Endothelial cell of umbilical vein (primary cell): Measurements from ENCODE around the gene KIF26B. TPM values are rescaled to one million over a fixed set of nuclear protein-coding genes. Genes with fewer than 3 reads are reported as not detected.

Experiments
- BruUV-seq: library from RNA; stranded (reverse); fragments of 400-500 nt; replicated peaks from 2 replicates; lab custom pipeline; 2021; lab: Mats Ljungman, UMichigan
- CTCF ChIA-PET: fragments of 300-600, 350-600 bp; sonication (Branson Sonifier 250); formaldehyde crosslinking; loops from one replicate; lab custom pipeline; 2021; ENCODE audit warnings: antibody characterized with exemption, inconsistent platforms; lab: Charles Lee
- POLR2A ChIA-PET: fragments of 300-600, 350-600 bp; sonication (Branson Sonifier 250); formaldehyde crosslinking; loops from one replicate; lab custom pipeline; 2021; ENCODE audit warnings: antibody characterized with exemption, inconsistent platforms; lab: Charles Lee
- DNase-seq: peaks from one replicate; pipeline ENCODE4 v3.0.0-alpha.2; 2011; ENCODE audit warnings: low read depth, low spot score
- FAIRE-seq: peaks from 2 replicates; lab custom pipeline; 2011; peaks lifted over from hg19 to GRCh38; lab: Jason Lieb, UNC
- H2AFZ ChIP-seq: 2 replicates; pipeline ENCODE4 v1.6.0; 2012; ENCODE audit warnings: low read depth, low read length, control low read depth, inconsistent platforms
- H3K27ac ChIP-seq: 2 replicates; pipeline ENCODE4 v1.5.1; 2011; ENCODE audit warnings: low read depth, mild to moderate bottlenecking, control low read depth, low read length, moderate library complexity; ENCODE audit not compliant: insufficient read depth
- H3K27me3 ChIP-seq, 2 experiments: 2 replicates each; pipeline versions ENCODE4 v1.6.0 to v1.6.1; 2011; ENCODE audit warnings: low read length in 2 of 2, mixed read lengths in 1 of 2; ENCODE audit not compliant: control insufficient read depth in 2 of 2, insufficient read depth in 2 of 2
- H3K36me3 ChIP-seq, 2 experiments: 2 replicates in 1 of 2; 3 replicates in 1 of 2; pipeline ENCODE4 v1.5.1; 2011; ENCODE audit warnings: low read length in 2 of 2, mild to moderate bottlenecking in 1 of 2, moderate library complexity in 1 of 2; ENCODE audit not compliant: control insufficient read depth in 2 of 2, insufficient read depth in 2 of 2; ENCODE audit errors: extremely low read depth in 1 of 2
- H3K4me1 ChIP-seq: 3 replicates; pipeline ENCODE4 v1.5.1; 2011; ENCODE audit warnings: mild to moderate bottlenecking, low read length; ENCODE audit not compliant: control insufficient read depth, insufficient read depth; ENCODE audit errors: extremely low read depth
- H3K4me2 ChIP-seq: 2 replicates; pipeline ENCODE4 v1.6.1; 2011; ENCODE audit warnings: low read length, control low read depth, mixed read lengths; ENCODE audit not compliant: insufficient read depth
- H3K4me3 ChIP-seq, 3 experiments: fragments of 200-600 bp in 1 of 3; sonication (generic), shearing (Covaris generic) in 1 of 3; replicated peaks in 1 of 3; 2 replicates each; pipeline ENCODE4 v1.5.1; 2011 to 2016; ENCODE audit warnings: control low read depth in 3 of 3, low read length in 3 of 3, mild to moderate bottlenecking in 2 of 3, inconsistent platforms in 1 of 3, low read depth in 1 of 3, moderate library complexity in 1 of 3; ENCODE audit not compliant: insufficient read depth in 1 of 3
- H3K79me2 ChIP-seq: 2 replicates; pipeline ENCODE4 v1.6.0; 2012; ENCODE audit warnings: low read length, inconsistent platforms; ENCODE audit not compliant: control insufficient read depth, insufficient read depth
- H3K9ac ChIP-seq: replicated peaks from 2 replicates; pipeline ENCODE3; 2011; ENCODE audit warnings: low read length, control low read depth; ENCODE audit not compliant: insufficient read depth; ENCODE audit errors: extremely low read depth
- H3K9me1 ChIP-seq: replicated peaks from 3 replicates; pipeline ENCODE4 v1.6.0; 2011; ENCODE audit warnings: mild to moderate bottlenecking, low read length; ENCODE audit not compliant: control insufficient read depth, insufficient read depth; ENCODE audit errors: extremely low read depth
- H3K9me3 ChIP-seq: replicated peaks from 2 replicates; pipeline ENCODE4 v1.5.1; 2012; ENCODE audit warnings: low read length, inconsistent platforms; ENCODE audit not compliant: control insufficient read depth, insufficient read depth
- H4K20me1 ChIP-seq: replicated peaks from 2 replicates; pipeline ENCODE3; 2011; ENCODE audit warnings: mild to moderate bottlenecking, low read length; ENCODE audit not compliant: control insufficient read depth, insufficient read depth; ENCODE audit errors: extremely low read depth
- CTCF ChIP-seq, 2 donors: IDR thresholded peaks; 1 replicate in 1 of 2; 2 replicates in 1 of 2; pipeline ENCODE4 v1.5.1; 2011; ENCODE audit warnings: low read length in 2 of 2, mild to moderate bottlenecking in 2 of 2, moderate library complexity in 2 of 2, control low read depth in 1 of 2, inconsistent platforms in 1 of 2, low read depth in 1 of 2; ENCODE audit not compliant: insufficient read depth in 1 of 2; ENCODE audit errors: extremely low read depth in 1 of 2
- EZH2 ChIP-seq: IDR thresholded peaks from 2 replicates; pipeline ENCODE4 v1.6.1; 2012; ENCODE audit warnings: borderline replicate concordance, low read depth, mild to moderate bottlenecking, moderate library complexity, low read length, inconsistent platforms; ENCODE audit not compliant: severe bottlenecking
- FOS ChIP-seq: IDR thresholded peaks from 2 replicates; pipeline ENCODE4 v1.6.1; 2011; ENCODE audit warnings: mild to moderate bottlenecking, low read length, moderate library complexity, borderline replicate concordance; ENCODE audit not compliant: insufficient read depth
- GATA2 ChIP-seq: IDR thresholded peaks from 2 replicates; pipeline ENCODE4 v1.7.0; 2011; ENCODE audit warnings: low read depth, mild to moderate bottlenecking, moderate library complexity, mixed read lengths, low read length; ENCODE audit not compliant: insufficient read length, insufficient read depth
- JUN ChIP-seq: IDR thresholded peaks from 2 replicates; pipeline ENCODE4 v1.6.1; 2011; ENCODE audit warnings: borderline replicate concordance, low read depth; ENCODE audit not compliant: insufficient read length, insufficient read depth
- MAX ChIP-seq: IDR thresholded peaks from 2 replicates; pipeline ENCODE4 v1.6.1; 2011; ENCODE audit not compliant: insufficient read depth, insufficient read length
- MYC ChIP-seq: IDR thresholded peaks from one replicate; pipeline ENCODE4 v1.6.1; 2011; ENCODE audit warnings: mild to moderate bottlenecking, low read depth, low read length
- POLR2A ChIP-seq: IDR thresholded peaks from 2 replicates; pipeline ENCODE4 v1.6.1; 2012; ENCODE audit warnings: low read depth, mild to moderate bottlenecking, control low read depth, low read length
- POLR2AphosphoS5 ChIP-seq: IDR thresholded peaks from 2 replicates; pipeline ENCODE4 v1.6.1; 2012; ENCODE audit warnings: low read depth, mild to moderate bottlenecking, control low read depth, low read length, moderate library complexity; ENCODE audit not compliant: insufficient read depth
- dilution Hi-C: fragments of 300-500 bp; cut with MboI; formaldehyde crosslinking; loops from one replicate; pipeline ENCODE4 v1.15.0; 2019; ENCODE audit warnings: low sequenced_read_pairs; ENCODE audit not compliant: extremely low pct_ligation_motif_present
- intact Hi-C: fragments of 100-400 bp; cut with micrococcal nuclease; formaldehyde crosslinking; loops from one replicate; pipeline ENCODE4 v1.10.0; 2022
- polyA plus RNA-seq, 4 experiments: library from polyadenylated mRNA; depleted of rRNA in 3 of 4; stranded (reverse) in 3 of 4; unstranded in 1 of 4; fragments of >200 nt; gene quantifications; 2 replicates each; pipeline versions ENCODE4 v1.2.1 to v1.2.3, GENCODE V29; 2011 to 2012; ENCODE audit warnings: missing spikeins in 1 of 4
- total RNA-seq: library from RNA; stranded (reverse); gene quantifications from 2 replicates; pipeline ENCODE4 v1.2.3, GENCODE V29; 2021

KIF26B gene
- total and polyA plus RNA-seq, 2 donors (not counting 3 experiments of a cell fraction or from before 2014, with no cell fraction given): 0.04 to 0.49 TPM

DNA sequence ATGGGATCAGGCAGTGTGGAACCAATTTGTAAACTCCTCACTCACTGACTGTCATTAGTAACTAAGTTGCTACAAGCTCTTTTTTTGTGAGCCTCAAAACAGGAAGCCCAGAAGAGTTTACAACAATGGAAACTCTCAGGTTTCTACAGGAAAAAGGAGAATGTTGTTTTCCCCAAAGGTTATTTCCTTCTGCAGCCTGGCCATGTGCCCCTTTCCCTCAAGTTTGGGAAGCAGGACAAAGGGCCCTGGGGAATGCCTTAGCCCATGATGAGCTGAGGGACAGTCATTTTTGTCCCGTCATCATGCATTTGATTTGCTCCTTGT is 395.9 kb downstream of the KIF26B start:
- POLR2A ChIA-PET: no interaction called here
- H3K27me3 ChIP-seq: no peaks in the 10 kb centered on the region
- H3K27ac ChIP-seq: no peak overlapping the region
- TF ChIP-seq POLR2A: no peak
- no peak for TF ChIP-seq POLR2AphosphoS5
- no peak for TF ChIP-seq JUN
- TF ChIP-seq MAX: no peak
- no peak for TF ChIP-seq EZH2
- TF ChIP-seq FOS: no peak
- TF ChIP-seq MYC: no peak
- TF ChIP-seq GATA2: no peak
- no peak for TF ChIP-seq CTCF (IDR thresholded peaks at IDR 0.05; ENCODE audit: extremely low read depth in 1 of 2, insufficient read depth in 1 of 2, low read depth in 1 of 2, low read length in 2 of 2)
- H3K79me2 ChIP-seq: no peaks in the 10 kb centered on the region
- no TSS peak for BruUV-seq
- H3K9me3 ChIP-seq: no peaks in the 10 kb centered on the region
- H3K4me3 ChIP-seq: no peak overlapping the region
- no peaks in the 10 kb centered on the region for H3K9me1 ChIP-seq
- H2AFZ ChIP-seq: no peak overlapping the region
- FAIRE-seq (no peak), DNase-seq (peak; percentile 3)
- dilution Hi-C loops: no loop called here
- H3K9ac ChIP-seq: no peak overlapping the region
- no peaks in the 10 kb centered on the region for H3K4me1 ChIP-seq
- H3K36me3 ChIP-seq: no peaks in the 10 kb centered on the region
- H4K20me1 ChIP-seq: no peaks in the 10 kb centered on the region
- CTCF ChIA-PET: no interaction called here
- intact Hi-C loops: no loop called here
- no peak overlapping the region for H3K4me2 ChIP-seq
